ENCODE data around the gene NCAPD3.

NCAPD3 gene

GRCh38 chr11:134254433-134255183 lies 30.8 kb upstream of the NCAPD3 start:
- Histone ChIP-seq H3K27me3 (no peaks in the 10 kb centered on the region), H3K9me3 (no peaks in the 10 kb centered on the region), H3K4me1 (no peaks in the 10 kb centered on the region; the same call in 1 of the 2 replicates), H3K4me3 (ENCODE audit: low read depth, low read length) (peak overlapping the region; percentile 99), H3K36me3 (peaks cover 2% of the 10 kb centered on the region; the same call in 1 of the 2 replicates)
- no peak for DNase-seq
- TF ChIP-seq CTCF (IDR thresholded peaks at IDR 0.05; ENCODE audit: low read depth, low read length) = no peak

GRCh38 chr11:134253188-134253993 lies 29.6 kb upstream of the NCAPD3 start, which contains the start of the genes ACAD8 and THYN1:
Gene ACAD8 (plus strand): TSS chr11:134253568. CDS start chr11:134253601, 33 bp downstream.
Gene THYN1 (minus strand): TSS chr11:134253352. CDS start chr11:134252882, 470 bp downstream.
- Histone ChIP-seq H3K27me3 (no peaks in the 10 kb centered on the region), H3K36me3 (peaks cover 6% of the 10 kb centered on the region; the same call in 1 of the 2 replicates), H3K4me3 (ENCODE audit: low read depth, low read length) (peak within 1 kb of the TSS; percentile 99), H3K9me3 (no peaks in the 10 kb centered on the region), H3K4me1 (no peaks in the 10 kb centered on the region; the same call in 1 of the 2 replicates)
- peak; percentile 99 for DNase-seq
- TF ChIP-seq CTCF (IDR thresholded peaks at IDR 0.05; ENCODE audit: low read depth, low read length) = no peak

- no peaks in the 10 kb centered on the region for H3K9me3 ChIP-seq
- 0 out of 2 replicates have a peak, but pooled peaks have one; percentile 2 for TF ChIP-seq CTCF (IDR thresholded peaks at IDR 0.05; ENCODE audit: low read depth, low read length)
- no peaks in the 10 kb centered on the region for H3K27me3 ChIP-seq
- no peaks in the 10 kb centered on the region; the same call in 1 of the 2 replicates for H3K4me1 ChIP-seq
- no peak for DNase-seq
- peaks cover 12% of the 10 kb centered on the region for H3K36me3 ChIP-seq
- peak overlapping the region; percentile 99 for H3K4me3 ChIP-seq (ENCODE audit: low read depth, low read length)
These were observed 28.8 kb upstream of the NCAPD3 start for GRCh38 chr11:134252346-134253187.

- Histone ChIP-seq H3K4me1 (no peaks in the 10 kb centered on the region; the same call in 1 of the 2 replicates), H3K36me3 (peaks cover 19% of the 10 kb centered on the region), H3K27me3 (no peaks in the 10 kb centered on the region), H3K9me3 (no peaks in the 10 kb centered on the region), H3K4me3 (ENCODE audit: low read depth, low read length) (no peak overlapping the region)
- TF ChIP-seq CTCF (IDR thresholded peaks at IDR 0.05; ENCODE audit: low read depth, low read length) = no peak
- DNase-seq = no peak
These were observed 26.9 kb upstream of the NCAPD3 start for GRCh38 chr11:134250675-134251074.

GRCh38 chr11:134250246-134250645 lies 26.5 kb upstream of the NCAPD3 start:
- H3K36me3 ChIP-seq = peaks cover 24% of the 10 kb centered on the region
- H3K4me3 ChIP-seq (ENCODE audit: low read depth, low read length) = no peak overlapping the region
- H3K9me3 ChIP-seq = no peaks in the 10 kb centered on the region
- no peak for DNase-seq
- no peaks in the 10 kb centered on the region for H3K27me3 ChIP-seq
- no peak for TF ChIP-seq CTCF (IDR thresholded peaks at IDR 0.05; ENCODE audit: low read depth, low read length)
- H3K4me1 ChIP-seq = no peaks in the 10 kb centered on the region; the same call in 1 of the 2 replicates

Measured in BE2C (cell line).